ENCODE data around the gene SIN3A.
"Not testable (repeated sequence)": the region's sequence is repeated elsewhere in the genome, so short reads cannot be mapped to it uniquely, and the experiment has no call there.

The SIN3A gene

GRCh38 chr15:75355369-75355768 lies 96.1 kb downstream of the SIN3A start:
- H3K27ac ChIP-seq (ENCODE audit: low read length) = no peak overlapping the region
- no peaks in the 10 kb centered on the region for H3K9me3 ChIP-seq (ENCODE audit: control insufficient read depth in 1 of 2, low read length in 2 of 2)
- peaks cover 18 to 48% of the 10 kb centered on the region in 2 donors for H3K36me3 ChIP-seq (ENCODE audit: control insufficient read depth in 1 of 2, insufficient read depth in 2 of 2, low read length in 2 of 2)
- H3K4me1 ChIP-seq (ENCODE audit: control insufficient read depth in 1 of 2, insufficient read depth in 2 of 2, low read length in 2 of 2) = no peaks in the 10 kb centered on the region
- H3K4me3 ChIP-seq (ENCODE audit: low read depth in 1 of 2, low read length in 2 of 2) = no peak overlapping the region
- H3K27me3 ChIP-seq (ENCODE audit: low read depth, low read length) = no peaks in the 10 kb centered on the region

- Histone ChIP-seq H3K9me3 (ENCODE audit: control insufficient read depth in 1 of 2, low read length in 2 of 2) (no peaks in the 10 kb centered on the region), H3K4me1 (ENCODE audit: control insufficient read depth in 1 of 2, insufficient read depth in 2 of 2, low read length in 2 of 2) (no peaks in the 10 kb centered on the region), H3K4me3 (ENCODE audit: low read depth in 1 of 2, low read length in 2 of 2) (no peak overlapping the region), H3K36me3 (ENCODE audit: control insufficient read depth in 1 of 2, insufficient read depth in 2 of 2, low read length in 2 of 2) (peaks cover 16 to 41% of the 10 kb centered on the region in 2 donors), H3K27ac (ENCODE audit: low read length) (no peak overlapping the region), H3K27me3 (ENCODE audit: low read depth, low read length) (no peaks in the 10 kb centered on the region)
Observed at GRCh38 chr15:75354454-75354853, 97.0 kb downstream of the SIN3A start.

GRCh38 chr15:75353604-75354003 lies 97.9 kb downstream of the SIN3A start:
- no peak overlapping the region for H3K4me3 ChIP-seq (ENCODE audit: low read depth in 1 of 2, low read length in 2 of 2)
- no peaks in the 10 kb centered on the region for H3K9me3 ChIP-seq (ENCODE audit: control insufficient read depth in 1 of 2, low read length in 2 of 2)
- no peaks in the 10 kb centered on the region for H3K27me3 ChIP-seq (ENCODE audit: low read depth, low read length)
- H3K36me3 ChIP-seq (ENCODE audit: control insufficient read depth in 1 of 2, insufficient read depth in 2 of 2, low read length in 2 of 2) = peaks cover 9 to 34% of the 10 kb centered on the region in 2 donors
- H3K27ac ChIP-seq (ENCODE audit: low read length) = no peak overlapping the region
- H3K4me1 ChIP-seq (ENCODE audit: control insufficient read depth in 1 of 2, insufficient read depth in 2 of 2, low read length in 2 of 2) = peaks cover 0 to 8% of the 10 kb centered on the region in 2 donors

GRCh38 chr15:75352186-75353080 lies 99.1 kb downstream of the SIN3A start:
- Histone ChIP-seq H3K4me1 (ENCODE audit: control insufficient read depth in 1 of 2, insufficient read depth in 2 of 2, low read length in 2 of 2) (peaks cover 0 to 10% of the 10 kb centered on the region in 2 donors), H3K4me3 (ENCODE audit: low read depth in 1 of 2, low read length in 2 of 2) (no peak overlapping the region), H3K27ac (ENCODE audit: low read length) (no peak overlapping the region), H3K27me3 (ENCODE audit: low read depth, low read length) (no peaks in the 10 kb centered on the region), H3K9me3 (ENCODE audit: control insufficient read depth in 1 of 2, low read length in 2 of 2) (no peaks in the 10 kb centered on the region), H3K36me3 (ENCODE audit: control insufficient read depth in 1 of 2, insufficient read depth in 2 of 2, low read length in 2 of 2) (peaks cover 6 to 25% of the 10 kb centered on the region in 2 donors)

- Histone ChIP-seq H3K4me3 (ENCODE audit: low read depth in 1 of 2, low read length in 2 of 2) (no peak overlapping the region), H3K27me3 (ENCODE audit: low read depth, low read length) (no peaks in the 10 kb centered on the region), H3K27ac (ENCODE audit: low read length) (no peak overlapping the region), H3K9me3 (ENCODE audit: control insufficient read depth in 1 of 2, low read length in 2 of 2) (no peaks in the 10 kb centered on the region), H3K36me3 (ENCODE audit: control insufficient read depth in 1 of 2, insufficient read depth in 2 of 2, low read length in 2 of 2) (peaks cover 6 to 11% of the 10 kb centered on the region in 2 donors), H3K4me1 (ENCODE audit: control insufficient read depth in 1 of 2, insufficient read depth in 2 of 2, low read length in 2 of 2) (peaks cover 0 to 15% of the 10 kb centered on the region in 2 donors)
Observed at GRCh38 chr15:75350601-75351361, 100.7 kb downstream of the SIN3A start.

- Histone ChIP-seq H3K27me3 (ENCODE audit: low read depth, low read length) (no peaks in the 10 kb centered on the region), H3K36me3 (ENCODE audit: control insufficient read depth in 1 of 2, insufficient read depth in 2 of 2, low read length in 2 of 2) (peaks cover 4% of the 10 kb centered on the region in 2 donors), H3K9me3 (ENCODE audit: control insufficient read depth in 1 of 2, low read length in 2 of 2) (no peaks in the 10 kb centered on the region), H3K4me3 (ENCODE audit: low read depth in 1 of 2, low read length in 2 of 2) (no peak overlapping the region), H3K27ac (ENCODE audit: low read length) (peak overlapping the region; percentile 16), H3K4me1 (ENCODE audit: control insufficient read depth in 1 of 2, insufficient read depth in 2 of 2, low read length in 2 of 2) (peaks cover 0 to 15% of the 10 kb centered on the region in 2 donors)
Observed at GRCh38 chr15:75349851-75350588, 101.5 kb downstream of the SIN3A start.

- not testable (repeated sequence) for H3K27ac ChIP-seq (ENCODE audit: low read length); H3K27me3 ChIP-seq (ENCODE audit: low read depth, low read length); H3K9me3 ChIP-seq (ENCODE audit: control insufficient read depth in 1 of 2, low read length in 2 of 2); H3K36me3 ChIP-seq (ENCODE audit: control insufficient read depth in 1 of 2, insufficient read depth in 2 of 2, low read length in 2 of 2)
- Histone ChIP-seq H3K4me3 (ENCODE audit: low read depth in 1 of 2, low read length in 2 of 2) (peak overlapping the region in 1 of 2 donors; percentile 99), H3K4me1 (ENCODE audit: control insufficient read depth in 1 of 2, insufficient read depth in 2 of 2, low read length in 2 of 2) (peaks cover 0 to 15% of the 10 kb centered on the region in 2 donors)
Observed at GRCh38 chr15:75349351-75349669, 102.2 kb downstream of the SIN3A start.

GRCh38 chr15:75348562-75349350 lies 102.7 kb downstream of the SIN3A start:
- Histone ChIP-seq H3K27ac (ENCODE audit: low read length) (no peak overlapping the region), H3K4me3 (ENCODE audit: low read depth in 1 of 2, low read length in 2 of 2) (peak overlapping the region; percentile 82 to 99), H3K27me3 (ENCODE audit: low read depth, low read length) (no peaks in the 10 kb centered on the region), H3K9me3 (ENCODE audit: control insufficient read depth in 1 of 2, low read length in 2 of 2) (no peaks in the 10 kb centered on the region), H3K4me1 (ENCODE audit: control insufficient read depth in 1 of 2, insufficient read depth in 2 of 2, low read length in 2 of 2) (peaks cover 0 to 15% of the 10 kb centered on the region in 2 donors), H3K36me3 (ENCODE audit: control insufficient read depth in 1 of 2, insufficient read depth in 2 of 2, low read length in 2 of 2) (no peaks in the 10 kb centered on the region)

GRCh38 chr15:75348034-75348561 lies 103.4 kb downstream of the SIN3A start:
- Histone ChIP-seq H3K27ac (ENCODE audit: low read length) (no peak overlapping the region), H3K9me3 (ENCODE audit: control insufficient read depth in 1 of 2, low read length in 2 of 2) (no peaks in the 10 kb centered on the region)

GRCh38 chr15:75347222-75348033 lies 104.1 kb downstream of the SIN3A start:
- Histone ChIP-seq H3K27ac (ENCODE audit: low read length) (no peak overlapping the region), H3K9me3 (ENCODE audit: control insufficient read depth in 1 of 2, low read length in 2 of 2) (no peaks in the 10 kb centered on the region), H3K27me3 (ENCODE audit: low read depth, low read length) (no peaks in the 10 kb centered on the region), H3K36me3 (ENCODE audit: control insufficient read depth in 1 of 2, insufficient read depth in 2 of 2, low read length in 2 of 2) (no peaks in the 10 kb centered on the region), H3K4me3 (ENCODE audit: low read depth in 1 of 2, low read length in 2 of 2) (peak overlapping the region; percentile 82 to 99), H3K4me1 (ENCODE audit: control insufficient read depth in 1 of 2, insufficient read depth in 2 of 2, low read length in 2 of 2) (peaks cover 0 to 15% of the 10 kb centered on the region in 2 donors)

More at GRCh38 chr15:75348034-75348561, 103.4 kb downstream of the SIN3A start:
- Histone ChIP-seq H3K27me3 (ENCODE audit: low read depth, low read length) (no peaks in the 10 kb centered on the region), H3K4me1 (ENCODE audit: control insufficient read depth in 1 of 2, insufficient read depth in 2 of 2, low read length in 2 of 2) (peaks cover 0 to 15% of the 10 kb centered on the region in 2 donors), H3K4me3 (ENCODE audit: low read depth in 1 of 2, low read length in 2 of 2) (peak overlapping the region; percentile 82 to 99), H3K36me3 (ENCODE audit: control insufficient read depth in 1 of 2, insufficient read depth in 2 of 2, low read length in 2 of 2) (no peaks in the 10 kb centered on the region)
